SK-N-MC (cell line): ENCODE results near the gene MYO5B.

Source experiments
- EZH2 ChIP-seq: fragments of 200-600 bp; sonication (generic); IDR thresholded peaks from one replicate; pipeline ENCODE4 v1.6.1; 2017; ENCODE audit warnings: antibody characterized with exemption
- FOXP2 ChIP-seq: optimal IDR thresholded peaks from 2 replicates; pipeline ENCODE3; 2011; ENCODE audit warnings: mild to moderate bottlenecking, moderate library complexity; ENCODE audit not compliant: insufficient read depth; ENCODE audit errors: extremely low read length, control extremely low read depth
- POLR2AphosphoS5 ChIP-seq: IDR thresholded peaks from 2 replicates; pipeline ENCODE4 v1.6.1; 2012; ENCODE audit warnings: mild to moderate bottlenecking, low read depth, low read length, borderline replicate concordance

DNA sequence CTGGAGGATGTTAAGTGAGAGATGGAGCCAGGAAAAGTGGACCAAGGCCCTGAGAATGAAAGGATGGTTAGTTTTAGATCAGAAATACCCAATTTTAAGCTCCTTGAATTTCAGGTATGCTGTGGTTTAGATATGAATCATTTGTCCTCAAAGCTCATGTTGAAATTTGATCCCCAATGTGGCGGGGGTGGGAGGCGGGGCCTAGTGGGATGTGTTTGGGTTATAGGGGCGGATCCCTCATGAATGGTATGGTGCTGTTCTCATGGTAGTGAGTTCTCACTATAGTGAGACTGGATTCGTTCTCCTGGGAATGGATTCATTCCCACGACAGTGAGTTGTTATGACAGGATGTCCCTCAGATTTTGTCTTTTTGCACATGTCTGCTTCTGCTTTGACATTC, 11.4 kb downstream of the MYO5B start:
- no peak for TF ChIP-seq EZH2
- TF ChIP-seq POLR2AphosphoS5, result no peak
- no peak for TF ChIP-seq FOXP2
